ENCODE measurements around the gene DRGX. TPM values are rescaled to one million over a fixed set of nuclear protein-coding genes. Genes with fewer than 3 reads are reported as not detected.

DRGX gene
- total and polyA plus RNA-seq, 12 donors = not detected

GRCh38 chr10:49356944-49357343 lies 38.9 kb downstream of the DRGX start:
- 90 to 93% methylated on average over 1 of the region's 1 CpG for WGBS, 2 donors
- no peak for TF ChIP-seq CTCF (IDR thresholded peaks at IDR 0.05)
- no peaks in the 10 kb centered on the region for H3K36me3 ChIP-seq

GRCh38 chr10:49356181-49356580 lies 39.7 kb downstream of the DRGX start:
- H3K4me3 ChIP-seq = no peak overlapping the region
- WGBS, 2 donors = 93 to 94% methylated on average over 4 of the region's 4 CpGs
- TF ChIP-seq CTCF (IDR thresholded peaks at IDR 0.05) = no peak
- no peak overlapping the region for H3K27ac ChIP-seq
- no peaks in the 10 kb centered on the region for H3K36me3 ChIP-seq
- no peak for ATAC-seq
- H3K4me1 ChIP-seq = peaks cover 6 to 18% (median 16%) of the 10 kb centered on the region in 9 donors
- no peaks in the 10 kb centered on the region for H3K27me3 ChIP-seq
- H3K9me3 ChIP-seq = peaks cover 0 to 15% (median 5%) of the 10 kb centered on the region in 11 donors
- DNase-seq = no peak
- intact Hi-C loops (cut with DNase I) = no loop called here

More at GRCh38 chr10:49356944-49357343, 38.9 kb downstream of the DRGX start:
- Histone ChIP-seq H3K27me3 (no peaks in the 10 kb centered on the region), H3K27ac (no peak overlapping the region), H3K4me3 (no peak overlapping the region), H3K4me1 (peaks cover 11 to 25% (median 18%) of the 10 kb centered on the region in 9 donors), H3K9me3 (peaks cover 0 to 15% (median 5%) of the 10 kb centered on the region in 11 donors)
- intact Hi-C loops (cut with DNase I) = no loop called here
- DNase-seq (no peak), ATAC-seq (no peak)

- intact Hi-C loops (cut with DNase I) = no loop called here
- 84 to 87% methylated on average over 3 of the region's 3 CpGs for WGBS, 2 donors
- H3K27me3 ChIP-seq = no peaks in the 10 kb centered on the region
Measured at GRCh38 chr10:49355221-49355620, 40.7 kb downstream of the DRGX start.

GRCh38 chr10:49354593-49354992 lies 41.3 kb downstream of the DRGX start:
- ATAC-seq = no peak
- TF ChIP-seq CTCF (IDR thresholded peaks at IDR 0.05) = no peak
- peaks cover 0 to 2% (median under 1%) of the 10 kb centered on the region in 9 donors for H3K4me1 ChIP-seq
- H3K27me3 ChIP-seq = no peaks in the 10 kb centered on the region
- no peaks in the 10 kb centered on the region for H3K36me3 ChIP-seq
- H3K9me3 ChIP-seq = peaks cover 0 to 26% (median 6%) of the 10 kb centered on the region in 11 donors
- no peak overlapping the region for H3K27ac ChIP-seq
- no peak overlapping the region for H3K4me3 ChIP-seq
- WGBS, 2 donors = 84 to 92% methylated on average over 3 of the region's 3 CpGs
- intact Hi-C loops (cut with DNase I) = no loop called here
- DNase-seq = no peak

More at GRCh38 chr10:49355221-49355620, 40.7 kb downstream of the DRGX start:
- no peak for TF ChIP-seq CTCF (IDR thresholded peaks at IDR 0.05)
- Histone ChIP-seq H3K4me1 (peaks cover 0 to 9% (median 6%) of the 10 kb centered on the region in 9 donors), H3K27ac (no peak overlapping the region), H3K36me3 (no peaks in the 10 kb centered on the region), H3K4me3 (no peak overlapping the region), H3K9me3 (peaks cover 0 to 19% (median 5%) of the 10 kb centered on the region in 11 donors)
- no peak for DNase-seq
- ATAC-seq = no peak
